Gastrocnemius medialis (tissue), 4 donors: ENCODE results near the gene FSIP2.

Source experiments
- CTCF ChIP-seq, 5 experiments: fragments of 450-650 bp in 3 of 5; fragments of 200-600 bp in 2 of 5; sonication (generic) in 2 of 5; IDR thresholded peaks in 4 of 5; conservative IDR thresholded peaks in 1 of 5; 1 replicate in 4 of 5; 2 replicates in 1 of 5; pipeline ENCODE4 v1.5.1; 2016 to 2019; ENCODE audit warnings: antibody characterized with exemption in 5 of 5, mild to moderate bottlenecking in 3 of 5, moderate library complexity in 3 of 5
- POLR2A ChIP-seq, 2 donors: fragments of 450-650 bp; IDR thresholded peaks; one replicate each; pipeline ENCODE4 v1.6.1; 2017; ENCODE audit warnings: antibody characterized with exemption in 2 of 2, mild to moderate bottlenecking in 2 of 2, moderate library complexity in 2 of 2

GRCh38 chr2:185793532-185794345, 55.1 kb downstream of the FSIP2 start:
- TF ChIP-seq CTCF (IDR thresholded peaks at IDR 0.05 in 4 of 5, conservative IDR thresholded peaks at IDR 0.05 in 1 of 5) (no peak), POLR2A (IDR thresholded peaks at IDR 0.05) (no peak)
